Fibroblast of mammary gland (primary cell): Measurements from ENCODE around the gene HLA-A.

Experiments used
- DNase-seq: peaks from one replicate; pipeline ENCODE4 v3.0.0-alpha.2; 2010; ENCODE audit warnings: low read depth
- H3K4me3 ChIP-seq: 2 replicates; pipeline ENCODE4 v1.5.1; 2011; ENCODE audit warnings: low read depth, mild to moderate bottlenecking, low read length, moderate library complexity; ENCODE audit not compliant: control insufficient read depth
- CTCF ChIP-seq: conservative IDR thresholded peaks from 2 replicates; pipeline ENCODE4 v1.5.1; 2011; ENCODE audit warnings: low read depth, low read length, inconsistent platforms; ENCODE audit not compliant: control insufficient read depth, insufficient read depth

HLA-A gene

GRCh38 chr6:29908710-29909109, 33.6 kb upstream of the HLA-A start:
- H3K4me3 ChIP-seq = no peak overlapping the region
- DNase-seq = no peak
- TF ChIP-seq CTCF = no peak

- peak; percentile 19 for DNase-seq
- H3K4me3 ChIP-seq = no peak overlapping the region
- TF ChIP-seq CTCF = no peak
Measured at GRCh38 chr6:29909985-29910384, 32.3 kb upstream of the HLA-A start.

GRCh38 chr6:29912840-29913239, 29.5 kb upstream of the HLA-A start:
- no peak for DNase-seq
- no peak overlapping the region for H3K4me3 ChIP-seq
- no peak for TF ChIP-seq CTCF

- TF ChIP-seq CTCF = no peak
- DNase-seq = no peak
- no peak overlapping the region for H3K4me3 ChIP-seq
Measured at GRCh38 chr6:29916741-29917140, 25.6 kb upstream of the HLA-A start.

GRCh38 chr6:29917857-29918256, 24.5 kb upstream of the HLA-A start:
- no peak for DNase-seq
- H3K4me3 ChIP-seq = no peak overlapping the region
- no peak for TF ChIP-seq CTCF

- no peak for DNase-seq
- no peak overlapping the region for H3K4me3 ChIP-seq
- no peak for TF ChIP-seq CTCF
Measured at GRCh38 chr6:29919506-29920445, 22.6 kb upstream of the HLA-A start.
